Suppressor macrophage treated with lipopolysaccharide for 4 hours (primary cell): ENCODE data around the gene PPFIBP2.
"Not testable (repeated sequence)": the region's sequence is repeated elsewhere in the genome, so short reads cannot be mapped to it uniquely, and the experiment has no call there.

ENCODE experiments used
- DNase-seq: peaks from one replicate; pipeline ENCODE4 v3.0.0-alpha.2; 2020

The PPFIBP2 gene

DNA sequence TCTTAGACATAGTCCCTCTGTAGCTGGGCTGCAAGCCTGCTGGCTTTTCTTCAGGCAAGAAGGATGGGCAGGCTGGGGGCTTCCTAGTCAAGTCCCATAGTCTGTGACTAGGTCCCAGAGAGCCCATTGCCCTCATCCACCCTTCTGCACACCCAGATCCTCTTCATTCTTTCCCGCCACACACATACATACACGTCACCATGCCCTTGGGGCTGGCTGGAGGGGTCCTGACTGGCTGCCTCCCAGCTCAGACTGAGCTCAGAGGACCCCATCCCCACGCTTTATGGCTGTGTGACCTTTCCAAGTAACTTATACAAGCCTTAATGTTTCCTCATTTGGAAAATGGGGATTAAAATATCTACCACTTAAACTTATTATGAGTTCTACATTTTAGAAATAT lies 13.5 kb upstream of the PPFIBP2 start:
- no peak for DNase-seq

GRCh38 chr11:7501251-7501650 lies 12.5 kb upstream of the PPFIBP2 start:
- DNase-seq = no peak

DNA sequence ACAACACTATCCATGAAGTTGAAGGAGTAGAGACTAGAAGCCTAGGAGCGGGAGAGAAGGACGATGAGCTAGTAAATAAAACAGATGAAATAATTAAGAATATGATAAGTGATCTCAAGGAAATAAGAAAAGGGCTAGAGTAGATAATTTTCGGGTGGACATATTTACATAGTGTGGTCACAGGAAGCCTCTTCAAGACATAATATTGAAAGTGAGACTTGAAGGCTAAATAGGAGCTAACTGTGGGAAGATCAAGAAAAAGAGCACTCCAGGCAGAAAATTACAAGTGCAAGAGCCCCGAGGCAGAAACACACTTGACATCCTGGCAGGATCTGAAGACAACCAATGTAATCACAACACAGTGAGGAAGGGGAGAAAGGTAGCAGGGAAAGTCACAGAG lies 11.9 kb upstream of the PPFIBP2 start:
- no peak for DNase-seq

DNA sequence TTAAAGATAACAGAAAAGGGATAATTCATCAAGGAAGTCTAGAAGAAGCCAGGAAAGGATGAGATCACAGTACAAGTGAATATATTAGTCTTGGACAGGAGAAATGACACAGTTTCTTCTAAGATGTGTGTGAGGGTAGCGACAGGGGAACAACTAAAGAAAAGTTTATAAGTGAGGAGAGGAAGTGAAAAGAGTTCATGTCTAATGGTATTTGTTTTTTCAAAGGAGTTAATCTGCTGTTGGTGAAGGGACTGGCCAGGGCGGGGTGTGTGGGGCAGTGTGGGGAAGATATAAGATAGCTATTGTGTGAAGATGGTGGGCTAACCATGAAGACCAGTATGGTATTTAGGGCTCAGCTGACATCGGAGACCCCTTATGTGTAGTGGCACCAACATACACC lies 7.6 kb upstream of the PPFIBP2 start:
- no peak for DNase-seq

- no peak for DNase-seq
Measured at GRCh38 chr11:7508087-7508486, 5.7 kb upstream of the PPFIBP2 start.

DNA sequence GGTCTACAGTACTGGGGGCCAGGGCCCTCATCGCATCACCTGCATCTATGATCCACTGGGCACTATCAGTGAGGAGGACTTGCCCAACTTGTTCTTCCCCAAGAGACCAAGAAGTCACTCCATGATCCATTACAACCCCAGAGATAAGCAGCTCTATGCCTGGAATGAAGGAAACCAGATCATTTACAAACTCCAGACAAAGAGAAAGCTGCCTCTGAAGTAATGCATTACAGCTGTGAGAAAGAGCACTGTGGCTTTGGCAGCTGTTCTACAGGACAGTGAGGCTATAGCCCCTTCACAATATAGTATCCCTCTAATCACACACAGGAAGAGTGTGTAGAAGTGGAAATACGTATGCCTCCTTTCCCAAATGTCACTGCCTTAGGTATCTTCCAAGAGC lies 3.8 kb upstream of the PPFIBP2 start:
- DNase-seq = no peak

- DNase-seq = no peak
Measured at GRCh38 chr11:7511401-7511800, 2.4 kb upstream of the PPFIBP2 start.

- DNase-seq = peak; percentile 92
Measured at GRCh38 chr11:7512525-7513233, 1.1 kb upstream of the PPFIBP2 start.

DNA sequence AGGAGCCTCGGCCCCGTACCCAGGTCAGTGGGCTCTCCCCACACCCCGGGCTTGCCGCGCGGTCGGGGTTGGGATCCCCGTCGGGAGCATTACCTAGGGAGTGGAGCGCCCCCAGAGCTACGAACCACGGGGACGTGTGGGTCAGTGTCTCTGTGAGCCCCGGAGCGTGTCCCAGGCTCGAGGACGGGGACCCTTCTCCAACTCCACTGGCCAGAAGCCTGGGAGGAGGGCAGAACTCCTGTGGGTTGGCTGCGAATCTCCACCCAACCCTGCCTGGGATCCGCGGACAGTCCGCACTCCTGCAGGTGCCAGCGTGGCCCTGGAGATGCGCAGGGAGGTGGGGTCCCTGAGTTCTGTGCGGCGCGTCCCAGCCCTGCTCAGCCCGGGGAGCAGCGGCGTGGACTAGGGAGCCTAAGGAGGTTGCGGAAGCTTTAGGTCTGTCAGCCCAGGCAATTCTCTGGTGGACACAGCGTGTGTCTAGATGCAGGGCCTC lies 346 bp downstream of the PPFIBP2 start:
- DNase-seq = no peak

DNA sequence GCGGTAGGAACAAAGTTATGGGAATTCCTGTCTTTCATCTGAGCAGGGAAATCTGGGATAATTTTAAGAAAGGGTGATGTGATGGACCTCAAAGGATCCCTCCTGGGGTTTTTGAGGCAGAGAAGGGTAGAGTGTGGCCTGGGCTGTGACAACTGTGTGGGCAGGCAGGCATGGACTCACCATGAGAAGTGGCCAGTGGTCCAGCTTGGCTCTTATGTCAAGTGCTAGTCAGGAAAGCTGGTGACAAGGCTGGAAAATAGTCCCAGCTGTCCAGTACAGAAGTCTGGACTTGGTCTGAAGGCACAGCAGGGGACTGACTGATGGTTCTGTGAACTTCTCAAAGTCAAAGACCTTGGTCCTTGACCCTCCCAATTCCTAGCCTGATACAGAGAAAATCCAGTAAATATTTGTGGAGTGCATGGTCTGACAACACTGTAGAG lies 1.7 kb downstream of the PPFIBP2 start:
- no peak for DNase-seq

- DNase-seq = no peak
Measured at GRCh38 chr11:7516475-7516874, 2.7 kb downstream of the PPFIBP2 start.

DNA sequence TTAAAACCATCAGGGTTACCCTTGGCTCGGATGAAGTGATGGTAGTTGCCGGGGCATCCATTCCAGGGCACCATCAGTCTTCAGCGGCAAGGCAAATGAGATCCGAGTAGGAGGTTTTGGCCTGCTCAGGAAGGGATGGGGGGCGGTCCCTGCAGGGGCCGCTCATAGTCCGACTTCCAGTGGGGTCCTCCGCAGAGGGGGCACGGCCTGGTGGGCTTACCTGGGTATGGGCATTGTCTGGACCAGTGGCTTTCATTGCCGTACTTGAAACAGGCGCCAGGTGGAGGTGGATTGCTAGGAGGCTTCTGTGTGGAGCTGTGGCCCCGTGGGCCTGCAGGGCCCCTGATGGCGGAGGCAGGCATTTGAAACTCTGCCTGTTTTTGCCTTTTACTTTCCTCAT lies 3.9 kb downstream of the PPFIBP2 start:
- DNase-seq = not testable (repeated sequence)

GRCh38 chr11:7518811-7519562 lies 5.2 kb downstream of the PPFIBP2 start:
- no peak for DNase-seq

DNA sequence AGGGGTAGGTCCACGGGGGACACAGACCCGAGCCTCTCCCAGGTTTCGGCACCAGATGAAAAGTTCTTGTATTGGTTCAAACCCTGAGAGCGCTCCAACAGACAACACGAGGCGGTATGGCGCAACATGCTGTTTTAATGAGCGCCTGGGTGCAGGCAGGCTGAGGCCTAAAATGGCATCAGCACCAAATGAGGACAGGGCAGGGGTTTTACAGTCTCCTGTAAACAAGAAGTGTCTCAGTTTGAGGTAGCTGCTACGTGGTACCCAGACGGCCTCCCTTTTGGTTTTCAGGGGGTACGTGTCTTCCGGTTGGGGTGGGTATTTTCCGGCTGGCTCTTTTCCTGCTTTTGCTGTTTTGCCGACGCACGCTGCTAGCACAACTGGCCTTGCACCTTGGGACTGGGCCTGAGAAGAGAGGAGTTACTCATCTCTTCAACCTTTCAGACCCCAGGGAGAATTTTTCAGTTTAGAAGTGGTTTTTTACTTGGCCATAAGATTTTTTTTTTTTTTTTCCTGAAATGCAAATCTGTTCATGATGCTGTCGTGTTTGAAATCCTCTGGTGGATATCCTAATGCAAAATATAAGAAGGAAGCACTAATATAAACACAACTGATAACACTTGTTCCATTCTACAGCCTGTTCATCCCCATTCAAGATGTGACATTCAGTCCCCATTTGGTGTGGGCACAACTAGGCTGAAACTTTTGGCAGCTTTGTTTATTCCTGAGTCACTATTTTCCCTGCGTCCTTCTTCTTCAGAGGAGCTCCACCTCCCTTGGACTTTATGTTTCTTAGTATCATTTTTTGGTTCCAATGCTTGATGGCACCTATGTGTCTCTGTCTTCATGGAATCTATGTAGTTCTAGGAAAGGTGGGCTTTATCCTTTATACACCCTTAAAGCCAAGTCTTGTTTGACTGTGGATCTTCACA lies 6.5 kb downstream of the PPFIBP2 start:
- no peak for DNase-seq

GRCh38 chr11:7520981-7521487 lies 7.2 kb downstream of the PPFIBP2 start:
- DNase-seq = peak; percentile 77

GRCh38 chr11:7522121-7522520 lies 8.3 kb downstream of the PPFIBP2 start:
- DNase-seq = peak; percentile 73

DNA sequence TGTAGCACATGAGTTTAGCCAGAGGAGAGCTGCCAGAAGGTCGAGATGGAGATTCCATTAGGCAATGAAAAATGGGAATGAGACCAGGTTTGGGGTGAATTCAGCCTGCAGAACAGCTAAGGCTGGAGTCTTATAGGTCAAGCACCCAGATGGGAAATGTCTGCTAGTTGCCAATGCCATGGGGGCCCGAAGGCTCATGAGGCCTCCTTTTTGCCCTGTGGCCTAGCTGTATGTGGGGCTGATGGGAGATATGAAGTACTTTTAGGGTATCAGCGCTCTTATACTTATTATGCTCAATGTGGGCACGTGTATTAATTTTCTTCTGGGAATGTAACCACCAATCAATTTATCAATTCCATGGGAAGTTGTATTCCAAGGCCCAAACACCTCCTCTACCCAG lies 8.7 kb downstream of the PPFIBP2 start:
- no peak for DNase-seq

- DNase-seq = peak; percentile 65
Measured at GRCh38 chr11:7523416-7524210, 9.8 kb downstream of the PPFIBP2 start.

DNA sequence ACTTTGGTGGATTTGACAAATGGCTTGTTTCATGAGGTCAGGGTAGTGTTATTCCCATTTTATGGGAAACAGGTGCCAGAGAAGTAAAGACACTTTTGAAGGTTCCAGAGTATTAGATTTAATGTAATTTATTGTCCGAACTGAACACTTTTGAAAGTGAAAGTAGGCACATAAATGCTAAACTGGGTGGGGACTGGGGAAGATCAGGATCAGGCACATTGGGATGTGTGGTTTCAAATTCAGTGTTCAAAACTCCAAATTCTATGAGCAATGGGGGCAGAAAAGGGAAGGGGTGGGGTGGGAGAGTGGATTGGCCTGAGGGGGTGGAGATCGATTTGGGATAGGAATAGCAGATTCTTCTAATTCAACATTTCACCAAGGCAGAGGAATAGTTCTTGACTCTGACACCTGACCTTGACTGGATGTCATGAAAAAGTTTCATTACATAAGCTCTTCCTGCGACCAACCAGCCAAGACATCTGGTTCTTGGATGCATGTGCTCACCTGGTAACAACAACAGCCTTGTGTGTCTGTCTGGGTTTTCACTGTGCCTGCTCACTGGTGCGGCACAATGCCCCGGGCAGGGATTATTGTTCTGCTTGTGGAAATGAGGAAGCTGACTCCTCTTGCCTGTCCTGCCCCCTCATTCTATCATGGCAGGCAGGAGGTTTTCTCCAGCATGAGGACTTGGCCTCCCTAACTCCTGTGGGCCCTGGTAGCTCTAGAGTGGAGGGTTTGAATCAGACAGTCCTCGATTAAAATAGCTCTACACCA lies 10.8 kb downstream of the PPFIBP2 start:
- peak; percentile 52 for DNase-seq

- no peak for DNase-seq
Measured at GRCh38 chr11:7525424-7525823, 11.6 kb downstream of the PPFIBP2 start.

DNA sequence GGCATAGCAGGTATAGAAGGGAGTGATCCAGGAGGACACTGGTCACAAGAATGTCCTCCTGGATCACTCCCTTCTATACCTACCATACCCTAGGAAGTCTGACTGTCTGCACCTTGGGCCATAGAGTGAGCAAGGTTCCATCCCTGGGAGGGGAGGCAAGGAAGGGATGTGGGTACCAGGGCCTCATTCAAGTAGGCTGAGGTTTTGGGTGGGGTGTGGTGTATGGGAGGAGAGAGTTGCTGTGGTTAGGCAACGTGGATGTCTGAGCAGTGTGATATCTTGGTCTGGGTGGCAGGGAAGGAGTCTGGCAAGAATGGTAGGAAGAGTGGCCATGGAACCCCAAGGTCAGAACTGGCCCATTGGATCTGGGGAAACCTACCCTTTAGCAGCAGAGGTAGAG lies 13.2 kb downstream of the PPFIBP2 start:
- DNase-seq = no peak
